Hematopoietic multipotent progenitor cell treated with erythropoietin and hydrocortisone succinate and interleukin-3 and kit ligand, for 8 days (in vitro differentiated cells): ENCODE measurements around the gene EFNA5.
A peak's percentile ranks its signal among the peaks of the same experiment; 100 is the strongest.

Experiments
- DNase-seq: peaks from one replicate; pipeline ENCODE4 v3.0.0-alpha.2; 2015

The EFNA5 gene

GRCh38 chr5:107383414-107383813, 287.3 kb downstream of the EFNA5 start:
- no peak for DNase-seq

- no peak for DNase-seq
Observed at GRCh38 chr5:107381189-107381856, 289.4 kb downstream of the EFNA5 start.

- DNase-seq = no peak
Observed at GRCh38 chr5:107380654-107381053, 290.1 kb downstream of the EFNA5 start.

GRCh38 chr5:107378218-107378899, 292.4 kb downstream of the EFNA5 start:
- DNase-seq = no peak

- no peak for DNase-seq
Observed at GRCh38 chr5:107377277-107377609, 293.5 kb downstream of the EFNA5 start.

GRCh38 chr5:107376546-107377276, 294.0 kb downstream of the EFNA5 start:
- no peak for DNase-seq

- no peak for DNase-seq
Observed at GRCh38 chr5:107373549-107374263, 297.0 kb downstream of the EFNA5 start.

GRCh38 chr5:107372723-107373450, 297.9 kb downstream of the EFNA5 start:
- no peak for DNase-seq

GRCh38 chr5:107370396-107370968, 300.3 kb downstream of the EFNA5 start:
- no peak for DNase-seq

GRCh38 chr5:107369622-107370021, 301.1 kb downstream of the EFNA5 start:
- DNase-seq = no peak

- DNase-seq = no peak
Observed at GRCh38 chr5:107368615-107369014, 302.1 kb downstream of the EFNA5 start.

- no peak for DNase-seq
Observed at GRCh38 chr5:107367939-107368338, 302.8 kb downstream of the EFNA5 start.

- DNase-seq = no peak
Observed at GRCh38 chr5:107367480-107367879, 303.3 kb downstream of the EFNA5 start.

- no peak for DNase-seq
Observed at GRCh38 chr5:107365320-107366109, 305.2 kb downstream of the EFNA5 start.

GRCh38 chr5:107364443-107365319, 306.1 kb downstream of the EFNA5 start:
- no peak for DNase-seq

GRCh38 chr5:107363768-107364167, 307.0 kb downstream of the EFNA5 start:
- DNase-seq = no peak

- DNase-seq = no peak
Observed at GRCh38 chr5:107361945-107362344, 308.8 kb downstream of the EFNA5 start.

GRCh38 chr5:107359916-107360234, 310.9 kb downstream of the EFNA5 start:
- DNase-seq = peak; percentile 2

GRCh38 chr5:107359033-107359915, 311.5 kb downstream of the EFNA5 start:
- peak; percentile 4 for DNase-seq

GRCh38 chr5:107356891-107357290, 313.8 kb downstream of the EFNA5 start:
- no peak for DNase-seq
